HG02884 (cell line): ENCODE results near the gene TFAP2D.

Experiments
- ATAC-seq: cut with Tn5 transposase; IDR thresholded peaks from one replicate; pipeline ENCODE4 v1.9.1; 2021; ENCODE audit warnings: mild to moderate bottlenecking, moderate library complexity; ENCODE audit not compliant: unreplicated experiment

Gene TFAP2D

GRCh38 chr6:50713226-50713625 lies at the start of gene TFAP2D:
Gene TFAP2D, plus strand, starts transcription at chr6:50713526. Its CDS starts 530 bp downstream, at chr6:50714056.
- ATAC-seq: no peak

DNA sequence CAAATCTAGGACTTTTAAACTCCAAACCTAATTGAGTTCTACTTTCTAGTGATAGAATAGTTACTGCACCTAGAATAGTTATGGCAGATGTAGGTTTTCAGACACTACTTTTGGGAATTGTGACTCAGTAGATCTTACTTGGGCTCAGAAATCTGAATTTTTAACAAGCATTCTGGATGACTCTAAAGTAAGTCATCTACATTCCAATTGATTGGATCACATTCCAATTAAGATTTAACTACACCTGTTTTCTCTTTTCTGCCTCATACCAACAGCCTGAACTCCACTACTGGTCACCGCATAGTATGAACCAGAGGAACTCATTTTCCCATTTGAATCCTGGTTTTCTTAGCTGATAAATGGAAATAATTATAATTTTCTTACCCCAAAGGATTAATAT lies 49.5 kb upstream of the TFAP2D start:
- ATAC-seq: no peak

- ATAC-seq: no peak
Measured at GRCh38 chr6:50666089-50666488, 47.2 kb upstream of the TFAP2D start.

- ATAC-seq: no peak
Measured at GRCh38 chr6:50681213-50681824, 32.0 kb upstream of the TFAP2D start.

DNA sequence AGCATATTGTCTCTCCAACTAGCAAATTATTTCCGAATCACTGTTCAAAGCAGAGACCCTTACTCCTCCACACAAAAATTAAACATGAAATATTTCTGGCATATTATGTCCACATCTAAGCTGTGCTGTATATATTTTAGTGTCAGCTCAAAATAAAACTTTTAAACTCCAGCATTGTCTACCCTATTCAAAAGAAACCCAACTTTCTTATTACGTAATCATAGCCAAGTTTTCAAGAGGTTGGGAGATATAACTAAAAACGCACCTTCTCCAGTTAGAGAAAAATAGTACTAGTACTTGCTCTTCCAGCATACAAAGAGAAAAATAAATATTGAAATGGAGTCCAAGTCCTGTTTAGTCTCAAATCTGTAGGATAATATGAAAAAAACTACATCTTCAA lies 24.1 kb upstream of the TFAP2D start:
- ATAC-seq: no peak

- no peak for ATAC-seq
Measured at GRCh38 chr6:50691814-50692495, 21.4 kb upstream of the TFAP2D start.

DNA sequence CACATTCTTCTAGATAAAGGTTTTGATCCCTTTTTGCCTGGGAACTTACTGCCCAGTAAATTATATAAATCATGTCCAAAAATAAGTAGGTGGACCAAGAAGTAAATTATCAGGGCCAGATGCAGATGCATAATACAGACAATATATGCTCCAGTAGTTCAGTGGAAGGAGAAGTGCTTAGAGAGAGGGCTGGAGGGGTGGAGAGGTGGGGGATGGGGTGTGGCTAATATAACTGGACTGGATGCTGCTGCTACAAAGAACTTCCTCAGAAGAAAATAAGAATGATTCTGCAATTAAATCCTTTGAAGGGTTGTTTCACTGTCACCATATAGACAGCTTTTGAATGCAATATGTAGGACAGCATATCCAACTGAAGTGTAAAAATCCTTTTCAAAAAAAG lies 14.8 kb upstream of the TFAP2D start:
- ATAC-seq: no peak

DNA sequence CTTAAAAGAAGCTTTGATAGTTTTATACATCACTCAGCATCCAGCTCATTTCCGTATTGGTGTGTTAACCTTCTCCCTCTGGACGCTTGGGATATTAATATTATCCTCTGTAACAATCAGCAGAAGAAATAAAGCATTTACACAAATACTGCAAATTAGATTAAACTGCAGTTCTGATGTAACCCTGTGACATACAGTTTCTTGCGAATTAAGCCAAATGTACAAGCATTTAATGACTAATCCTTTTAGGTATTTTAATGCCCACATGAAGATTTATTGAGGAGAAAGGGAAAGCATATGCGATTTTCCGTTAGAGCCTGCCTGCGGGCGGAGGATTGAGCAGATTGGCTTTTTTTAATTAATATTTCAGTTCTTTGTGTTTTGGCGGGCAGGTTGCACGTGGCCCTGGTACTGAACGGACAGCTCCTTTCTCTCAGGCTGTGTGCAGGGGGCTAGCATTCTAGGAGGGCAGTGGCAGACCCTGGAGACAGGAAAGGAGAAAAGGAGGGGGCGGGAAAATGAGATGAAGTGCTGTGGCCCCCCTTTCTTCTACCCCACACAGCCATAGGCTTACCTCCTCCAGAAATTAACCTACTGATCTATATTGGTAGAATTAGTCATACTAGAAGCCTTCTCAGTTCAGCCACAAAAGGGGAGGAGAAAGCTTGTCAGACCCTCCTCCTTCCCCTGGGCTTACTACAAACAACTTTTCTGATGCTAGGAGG lies 14.1 kb upstream of the TFAP2D start:
- ATAC-seq: no peak

DNA sequence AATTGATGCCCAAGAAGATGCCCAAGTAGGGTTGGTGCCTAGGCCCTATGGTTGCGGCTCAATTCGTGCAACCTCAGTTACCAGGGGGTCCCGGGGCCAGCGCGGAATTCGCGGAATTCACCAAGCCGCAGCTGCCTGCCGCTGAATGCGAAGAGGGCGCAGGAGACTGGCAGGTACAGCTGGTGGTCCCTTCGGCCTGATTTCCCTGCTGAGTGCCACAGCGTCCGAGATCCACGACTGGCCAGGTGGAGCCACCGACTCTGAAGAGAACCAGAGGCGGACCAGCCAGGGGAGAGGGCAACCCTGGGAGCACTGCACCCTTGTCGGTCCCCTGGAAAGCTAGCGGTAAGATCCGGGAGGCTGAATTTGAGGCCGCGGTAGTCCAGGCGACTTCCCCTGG lies 6.8 kb upstream of the TFAP2D start:
- no peak for ATAC-seq

- no peak for ATAC-seq
Measured at GRCh38 chr6:50707191-50707590, 6.1 kb upstream of the TFAP2D start.

DNA sequence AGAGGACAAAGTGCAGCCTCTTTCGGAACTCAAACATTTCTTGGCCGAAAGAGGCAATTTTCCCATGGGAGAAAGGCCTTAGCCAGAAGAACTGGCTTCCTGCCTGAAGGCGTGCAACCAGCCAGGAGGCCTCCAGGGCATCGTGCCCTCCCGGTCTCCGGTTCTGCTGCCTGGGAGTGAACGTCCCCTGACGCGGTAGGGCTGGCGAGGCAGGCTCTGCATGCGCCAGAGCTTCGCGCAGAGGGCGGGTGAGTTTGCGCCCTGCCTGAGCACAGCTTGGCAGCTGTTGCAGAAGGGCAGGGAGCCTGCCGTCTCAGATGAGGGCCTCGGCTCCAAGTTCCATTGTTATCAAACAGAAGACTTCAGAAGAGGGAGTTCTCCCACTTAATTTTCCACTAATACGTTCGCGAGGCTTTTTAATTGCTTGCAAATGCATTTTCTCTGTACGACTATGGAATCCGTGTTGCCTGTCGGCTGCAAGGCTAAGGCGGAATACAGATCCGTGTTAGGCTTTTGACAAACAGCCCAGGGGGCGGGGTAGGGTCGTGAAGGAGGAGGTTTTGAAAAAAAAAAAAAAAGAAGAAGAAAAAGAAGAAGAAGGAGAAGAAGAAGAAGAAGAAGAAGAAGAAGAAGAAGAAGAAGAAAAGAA lies 5.5 kb upstream of the TFAP2D start:
- no peak for ATAC-seq

GRCh38 chr6:50708664-50709365 lies 4.5 kb upstream of the TFAP2D start:
- no peak for ATAC-seq

DNA sequence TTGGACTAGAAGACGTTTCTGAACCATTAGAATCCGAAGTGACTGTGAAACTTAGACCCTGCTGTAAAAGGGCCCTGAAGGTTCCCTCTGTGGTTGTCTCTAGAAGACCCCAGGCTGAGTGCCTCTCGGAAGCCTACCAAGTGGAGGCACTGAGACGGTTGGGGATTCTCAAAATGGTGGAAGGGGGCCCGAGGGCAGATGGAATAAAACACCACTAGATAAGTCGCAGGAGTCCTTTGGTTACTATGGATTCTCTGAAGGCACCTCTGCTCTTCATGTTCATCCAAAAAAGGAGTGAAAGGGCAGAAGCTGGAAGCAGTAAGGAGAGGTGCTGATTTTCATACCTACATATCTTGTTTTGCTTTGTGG lies 4.0 kb upstream of the TFAP2D start:
- ATAC-seq: no peak

DNA sequence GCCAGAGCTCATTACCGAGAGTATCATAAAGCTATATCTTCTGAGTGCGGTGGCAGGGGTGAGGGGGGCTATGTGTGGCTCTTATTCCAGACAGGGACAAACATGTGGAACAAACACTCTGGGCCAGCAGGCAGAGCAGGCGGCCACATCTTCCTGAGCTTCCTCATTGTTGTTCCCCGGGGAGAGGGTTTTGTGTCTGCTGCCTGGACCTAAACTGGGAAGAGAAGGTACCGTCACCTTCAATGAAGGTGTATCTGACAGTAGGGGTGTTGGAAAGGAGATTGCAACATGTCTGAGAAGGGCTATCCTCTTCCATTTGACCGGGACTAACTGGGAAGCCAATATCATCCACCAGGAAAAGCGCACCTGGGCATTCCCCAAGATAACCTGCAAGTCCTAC lies 1.6 kb upstream of the TFAP2D start:
- no peak for ATAC-seq

GRCh38 chr6:50712291-50712690 lies 1.0 kb upstream of the TFAP2D start:
- no peak for ATAC-seq

DNA sequence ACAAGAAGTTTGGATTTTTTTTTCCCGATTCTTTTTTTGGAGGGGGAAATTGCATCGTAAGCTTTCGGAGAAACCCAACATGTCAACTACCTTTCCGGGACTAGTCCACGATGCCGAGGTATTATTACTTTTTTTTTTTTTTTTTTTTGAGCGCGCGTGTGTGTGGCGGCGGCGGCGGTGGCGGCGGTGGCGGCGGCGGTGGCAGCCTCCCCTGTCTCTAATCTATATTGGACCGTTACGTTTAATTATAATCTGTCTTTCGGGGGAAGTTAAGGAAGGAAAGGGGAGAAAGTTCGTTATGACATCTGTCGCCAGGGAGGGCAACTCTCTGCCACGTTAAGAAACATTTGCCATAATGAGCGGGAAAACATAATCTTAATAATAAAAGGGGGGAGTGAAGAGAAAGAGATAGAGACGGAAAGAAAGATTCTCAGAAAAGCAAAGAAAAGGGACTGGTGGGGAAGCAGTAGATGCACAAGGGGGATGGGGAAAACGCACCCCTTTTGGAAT lies 706 bp downstream of the TFAP2D start:
- no peak for ATAC-seq

DNA sequence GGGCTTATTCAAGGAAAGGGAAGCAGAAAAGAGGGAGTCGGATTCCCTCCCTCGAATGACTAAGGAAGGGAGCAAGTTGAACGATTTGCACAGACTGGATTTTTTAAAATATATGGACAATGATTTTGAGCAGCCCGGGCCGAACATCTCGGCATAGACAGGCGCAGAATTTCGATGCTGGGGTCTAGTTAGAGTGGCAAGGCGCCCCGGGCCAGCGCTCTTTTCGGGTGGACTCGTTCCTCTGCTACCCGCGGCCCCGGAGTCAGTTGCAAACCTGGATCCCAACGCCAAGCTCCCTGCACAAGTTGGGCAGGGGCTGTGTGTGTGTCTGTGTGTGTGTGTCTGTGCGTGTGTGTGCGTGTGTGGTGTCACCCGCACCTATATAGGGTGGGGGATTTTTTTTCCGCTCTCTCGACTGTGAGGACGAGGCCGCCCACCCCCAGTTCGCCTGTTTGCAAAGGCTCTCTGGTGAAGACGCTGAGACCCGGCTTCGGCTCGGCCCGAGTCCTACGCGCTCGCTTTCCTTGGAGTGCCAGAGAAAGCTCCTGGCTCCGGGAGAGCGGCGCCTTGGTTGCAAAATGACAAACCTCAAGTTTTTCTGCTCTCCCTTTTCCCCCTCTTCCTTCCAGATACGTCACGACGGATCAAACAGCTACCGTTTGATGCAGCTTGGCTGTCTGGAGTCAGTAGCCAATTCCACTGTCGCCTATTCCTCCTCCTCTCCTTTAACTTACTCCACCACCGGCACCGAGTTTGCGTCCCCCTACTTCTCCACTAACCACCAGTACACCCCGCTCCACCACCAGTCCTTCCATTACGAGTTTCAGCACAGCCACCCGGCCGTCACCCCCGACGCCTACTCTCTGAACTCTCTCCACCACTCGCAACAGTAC lies 1.4 kb downstream of the TFAP2D start:
- ATAC-seq: no peak

GRCh38 chr6:50716899-50717509 lies 3.7 kb downstream of the TFAP2D start:
- no peak for ATAC-seq

DNA sequence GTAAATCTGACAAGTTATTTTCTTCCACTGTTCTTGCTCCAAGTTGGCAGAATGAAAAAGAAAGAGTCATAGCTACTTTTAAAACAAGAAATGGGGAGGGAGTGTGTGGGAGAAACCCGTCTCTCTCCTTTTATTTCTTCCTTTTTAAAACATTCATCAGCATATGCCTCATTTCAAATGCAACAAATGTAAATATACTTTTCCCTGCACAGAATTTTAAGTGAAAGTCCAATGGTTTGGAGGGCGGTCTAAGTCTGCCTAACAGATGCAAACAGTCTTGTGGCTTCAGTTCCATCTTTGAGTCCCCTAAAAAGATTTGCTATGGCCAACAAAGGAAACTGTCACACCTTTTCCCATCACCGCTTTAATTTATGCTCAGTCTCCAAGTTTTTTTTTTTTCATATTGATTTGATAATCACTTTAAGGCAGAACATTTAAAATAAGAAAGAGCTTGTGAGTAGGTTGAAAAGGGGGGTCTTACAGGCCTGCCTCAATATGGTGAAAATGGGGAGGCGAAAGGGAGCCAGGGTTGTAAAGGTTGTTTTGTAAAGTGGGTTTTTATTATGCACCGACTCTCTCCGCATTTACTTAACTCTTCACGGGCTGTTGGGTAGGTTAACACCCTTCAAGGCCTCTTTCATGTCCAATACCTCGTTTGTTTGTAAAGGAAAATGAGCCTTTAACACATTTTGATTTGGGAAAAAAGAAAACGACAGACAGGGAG lies 4.6 kb downstream of the TFAP2D start:
- no peak for ATAC-seq
